ENCODE data around the gene ZNF524.
"Not testable (repeated sequence)": the region's sequence is repeated elsewhere in the genome, so short reads cannot be mapped to it uniquely, and the experiment has no call there.

ZNF524 gene

DNA sequence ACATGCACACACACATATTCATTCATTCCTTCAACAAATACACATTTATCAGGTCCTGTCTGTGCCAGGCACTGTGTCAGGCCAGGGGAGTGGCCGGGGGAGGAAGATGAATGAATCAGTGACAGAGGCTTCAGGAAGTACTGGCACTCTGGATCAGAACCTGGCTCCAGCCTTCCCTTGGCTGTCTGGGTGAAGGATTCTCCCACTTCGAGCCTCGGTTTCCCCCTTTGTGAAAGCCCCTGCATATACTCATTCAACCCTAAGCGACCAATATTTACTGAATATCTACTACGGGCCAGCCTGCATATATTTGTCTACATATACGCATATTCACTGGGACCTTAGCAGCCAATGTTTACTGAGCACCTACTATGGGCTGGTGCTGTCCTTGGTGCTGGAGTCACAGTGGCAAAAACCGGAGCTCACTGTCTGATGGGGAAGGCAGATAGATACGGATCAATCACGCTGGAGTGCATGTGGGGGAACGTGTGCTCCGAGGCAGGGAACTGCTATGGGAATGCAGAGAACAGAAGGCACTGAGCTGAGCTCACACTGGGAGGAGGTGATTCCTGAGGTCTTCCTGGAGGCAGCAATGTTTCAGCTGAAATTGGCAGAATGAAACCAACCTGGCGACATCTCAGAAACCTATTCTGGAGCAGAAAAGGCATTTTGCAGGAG is 18.8 kb upstream of the ZNF524 start:
- DNase-seq: peak in 3 of 51 donors; percentile 18 to 64 (median 35)

- no peak for DNase-seq
These were observed 18.3 kb upstream of the ZNF524 start for GRCh38 chr19:55581823-55582223.

DNA sequence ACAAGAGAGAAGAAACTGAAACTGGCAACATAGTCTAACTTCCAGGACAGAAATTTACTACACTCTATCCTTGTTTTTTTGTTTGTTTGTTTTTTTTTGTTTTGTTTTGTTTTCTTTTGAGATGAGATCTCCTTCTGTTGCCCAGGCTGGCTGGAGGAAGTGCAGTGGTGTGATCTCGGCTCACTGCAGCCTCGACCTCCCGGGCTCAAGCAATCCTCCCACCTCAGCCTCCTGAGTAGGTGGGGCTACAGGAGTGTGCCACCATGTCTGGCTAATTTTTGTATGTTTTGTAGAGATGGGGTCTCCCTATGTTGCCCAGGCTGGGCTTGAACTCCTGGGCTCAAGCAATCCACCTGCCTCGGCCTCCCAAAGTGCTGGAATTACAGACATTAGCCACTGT is 17.8 kb upstream of the ZNF524 start:
- not testable (repeated sequence) for DNase-seq

GRCh38 chr19:55583897-55584296 is 16.2 kb upstream of the ZNF524 start:
- DNase-seq: not testable (repeated sequence)

DNA sequence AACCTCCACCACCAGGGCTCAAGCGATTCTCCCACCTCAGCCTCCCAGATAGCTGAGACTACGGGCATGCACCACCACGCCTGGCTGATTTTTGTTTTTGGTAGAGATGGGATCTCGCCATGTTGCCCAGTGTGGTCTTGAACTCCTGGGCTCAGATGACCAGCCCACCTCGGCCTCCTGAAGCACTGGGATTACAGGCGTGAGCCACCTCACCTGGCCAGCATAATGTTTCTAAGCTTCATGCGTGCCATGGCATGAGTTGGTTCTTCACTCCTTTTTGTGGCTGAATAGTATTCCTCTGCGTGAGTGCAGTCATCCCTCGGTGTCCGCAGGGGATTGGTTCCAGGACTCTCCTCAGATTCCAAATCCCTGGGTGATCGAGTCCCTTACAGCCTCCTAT is 15.2 kb upstream of the ZNF524 start:
- no peak for DNase-seq

GRCh38 chr19:55585658-55586339 is 14.3 kb upstream of the ZNF524 start:
- peak in 50 of 51 donors; percentile 22 to 84 (median 66) for DNase-seq

DNA sequence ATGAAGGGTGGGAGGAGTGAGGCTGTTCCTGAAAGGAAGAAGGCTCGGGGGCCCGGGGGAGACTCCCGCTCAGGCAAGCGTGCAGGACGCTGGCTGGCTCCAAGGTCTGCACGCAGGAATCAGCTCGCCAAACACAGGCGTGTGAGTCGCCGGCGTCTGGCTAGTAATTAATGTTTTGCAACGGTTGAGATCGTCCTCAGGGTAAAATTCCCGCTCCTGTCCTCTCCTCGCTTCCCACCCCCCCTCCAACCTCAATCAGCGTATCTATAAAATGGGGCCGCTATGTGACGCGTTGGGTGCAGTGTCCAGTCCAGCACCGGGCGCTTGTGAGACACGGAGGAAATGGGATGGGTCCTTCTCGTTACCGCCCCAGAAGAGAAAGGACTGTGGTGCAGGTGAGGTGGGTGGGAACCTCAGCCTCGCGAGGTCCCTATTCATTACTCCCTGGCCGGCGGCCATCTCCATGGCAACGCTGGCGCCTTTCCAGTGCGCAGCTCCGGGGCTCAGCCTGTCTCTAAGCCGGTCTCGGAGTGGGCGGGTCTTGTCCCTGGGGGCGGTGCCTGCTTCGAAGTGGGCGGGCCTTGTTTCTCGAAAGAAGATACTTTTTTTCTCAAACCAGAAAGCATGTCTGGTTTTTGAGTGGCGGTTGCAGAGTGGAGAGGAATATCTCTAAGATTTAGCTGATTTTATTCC is 13.0 kb upstream of the ZNF524 start:
- DNase-seq: peak; percentile 5 to 94 (median 85)

DNA sequence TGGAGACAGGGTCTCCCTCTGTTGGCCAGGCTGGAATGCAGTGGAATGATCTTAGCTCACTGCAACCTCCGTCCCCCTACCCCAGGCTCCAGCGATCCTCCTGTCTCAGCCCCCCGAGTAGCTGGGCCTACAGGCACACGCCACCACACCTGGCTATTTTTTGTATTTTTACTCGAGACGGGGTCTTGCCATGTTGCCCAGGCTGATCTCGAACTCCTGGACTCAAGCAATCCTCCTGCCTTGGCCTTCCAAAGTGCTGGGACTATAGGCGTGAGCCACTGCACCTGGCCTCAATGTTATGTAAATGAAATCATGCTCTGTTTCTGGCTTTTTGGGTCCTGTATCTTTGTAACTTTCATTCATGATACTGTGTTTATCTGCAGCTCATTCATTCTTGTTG is 11.3 kb upstream of the ZNF524 start:
- DNase-seq: no peak

GRCh38 chr19:55590109-55590508 is 10.0 kb upstream of the ZNF524 start:
- no peak for DNase-seq

DNA sequence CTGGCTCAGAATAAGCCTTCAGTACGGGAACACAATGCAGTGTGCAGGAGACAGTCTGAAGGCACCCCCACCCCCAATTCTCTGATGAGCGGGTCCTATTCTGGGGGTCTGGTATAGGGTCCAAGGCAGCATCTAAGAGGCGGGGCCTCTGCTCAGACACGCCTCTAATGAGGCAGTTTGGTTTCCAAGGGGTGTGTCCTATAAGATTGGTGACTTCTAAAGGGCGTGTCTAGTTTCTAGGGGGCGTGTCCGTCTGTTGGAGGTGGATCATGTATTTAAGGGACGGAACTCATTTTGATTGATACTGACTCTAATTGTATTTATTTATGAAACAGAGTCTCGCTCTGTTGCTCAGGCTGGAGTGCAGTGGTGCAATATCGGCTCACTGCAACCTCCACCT is 9.5 kb upstream of the ZNF524 start:
- no peak for DNase-seq

GRCh38 chr19:55591555-55591954 is 8.5 kb upstream of the ZNF524 start:
- DNase-seq: no peak

DNA sequence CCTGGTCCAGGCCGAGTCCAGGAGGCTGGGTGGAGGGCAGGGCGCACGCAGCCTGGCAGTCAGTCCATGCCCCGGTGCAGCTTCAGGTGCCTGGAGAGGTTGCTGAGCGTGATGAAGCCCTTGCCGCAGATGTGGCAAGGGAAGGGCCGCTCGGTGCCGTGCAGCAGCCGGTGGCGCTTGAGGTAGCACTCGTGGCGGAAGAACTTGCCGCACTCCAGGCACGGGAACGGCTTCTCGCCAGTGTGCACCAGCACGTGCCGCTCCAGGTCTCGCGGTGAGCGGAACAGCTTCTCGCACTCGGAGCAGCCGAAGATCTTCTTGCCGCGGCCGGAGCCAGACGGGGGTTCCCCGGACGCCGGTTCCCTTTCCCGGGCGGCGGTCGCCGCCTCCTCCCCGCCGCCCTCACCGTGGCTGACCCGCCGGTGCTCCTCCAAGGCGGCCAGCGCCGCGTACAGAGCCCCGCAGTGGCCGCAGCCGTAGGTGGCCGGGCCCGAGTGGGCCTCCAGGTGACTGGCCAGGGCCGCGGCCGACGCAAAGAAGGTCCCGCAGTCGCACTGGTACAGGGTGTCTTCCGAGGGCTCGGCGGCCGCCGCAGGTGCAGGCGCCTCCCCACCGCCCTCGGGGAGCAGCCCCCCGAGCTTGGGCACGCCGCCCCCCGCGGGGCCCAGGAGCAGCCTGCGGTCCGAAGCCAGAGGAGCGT is 7.5 kb upstream of the ZNF524 start:
- DNase-seq: no peak

GRCh38 chr19:55593096-55593772 is 6.9 kb upstream of the ZNF524 start:
- no peak for DNase-seq

DNA sequence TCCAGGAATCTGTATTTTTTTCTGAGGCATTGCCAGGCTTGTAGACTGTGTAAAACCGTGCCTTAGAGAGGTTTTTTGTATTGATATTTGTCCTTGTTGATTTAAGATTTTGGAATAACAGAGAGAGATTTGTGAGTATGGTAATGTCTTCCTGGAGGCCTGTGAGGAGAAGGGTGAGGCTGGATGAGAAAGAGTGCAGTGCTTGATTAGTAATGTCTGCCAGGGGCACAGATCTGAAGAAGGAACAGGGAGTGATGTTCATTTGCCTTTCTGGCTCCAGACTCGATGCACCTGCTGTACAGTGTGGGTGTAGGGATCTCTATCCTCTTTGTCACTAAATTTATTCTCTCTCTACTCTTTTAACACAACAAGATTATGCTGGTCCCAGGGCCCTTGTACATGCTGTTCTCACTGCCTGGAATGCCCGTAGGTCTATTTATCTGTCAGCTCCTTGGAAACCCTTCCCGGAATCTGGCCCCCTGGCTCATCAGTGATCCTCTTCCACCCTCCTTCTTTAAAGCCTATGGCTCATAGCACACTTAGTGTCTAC is 5.0 kb upstream of the ZNF524 start:
- no peak for DNase-seq

- no peak for DNase-seq
These were observed 3.8 kb upstream of the ZNF524 start for GRCh38 chr19:55596304-55596703.

DNA sequence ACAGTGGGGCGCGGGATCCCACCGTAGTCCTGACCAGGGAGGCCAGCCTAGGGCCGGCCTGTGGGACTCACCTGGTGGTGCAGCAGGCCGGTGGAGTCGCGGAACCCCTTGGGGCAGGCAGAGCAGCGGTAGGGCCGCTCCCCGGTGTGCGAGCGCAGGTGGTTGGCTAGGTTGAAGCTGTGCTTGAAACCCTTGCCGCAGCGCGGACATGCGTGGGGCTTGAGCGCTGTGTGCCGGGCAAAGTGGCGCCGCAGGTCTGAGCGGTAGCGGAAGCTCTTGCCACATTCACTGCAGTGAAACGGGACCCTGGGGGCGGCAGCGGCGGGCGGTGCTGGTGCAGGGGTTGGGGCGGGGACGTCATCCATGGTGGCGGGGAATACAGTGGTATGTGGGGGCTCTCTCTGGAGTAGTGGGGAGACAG is 2.6 kb upstream of the ZNF524 start:
- no peak for DNase-seq

DNA sequence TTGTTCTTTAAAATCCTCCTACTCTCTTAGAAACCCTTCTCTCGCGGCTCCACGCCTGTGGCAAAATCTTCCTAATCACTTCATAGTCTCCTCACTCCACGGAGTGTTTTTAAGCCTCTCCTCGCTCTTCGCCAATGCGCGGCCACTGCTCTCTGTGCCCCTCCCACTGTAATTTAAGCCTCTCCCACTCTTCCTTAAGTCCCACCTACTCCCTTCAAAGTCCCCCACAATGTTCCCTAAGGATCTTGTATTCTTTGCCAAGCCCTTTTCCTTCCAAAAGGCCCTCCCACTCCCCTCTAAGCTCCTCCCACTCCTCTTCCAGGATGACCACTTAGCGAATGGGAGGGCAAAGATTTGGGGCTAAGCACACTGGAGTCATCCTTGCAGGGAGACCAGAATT is 2.1 kb upstream of the ZNF524 start:
- no peak for DNase-seq

- peak; percentile 73 to 98 (median 89) for DNase-seq
These were observed 1.2 kb upstream of the ZNF524 start for GRCh38 chr19:55598719-55599467.

- DNase-seq: peak; percentile 90 to 100 (median 97)
These were observed 633 bp upstream of the ZNF524 start, which contains the start of gene FIZ1 for GRCh38 chr19:55599468-55599841. Gene FIZ1 (minus strand): TSS chr19:55599517. CDS start chr19:55597865, 1,652 bp downstream.

DNA sequence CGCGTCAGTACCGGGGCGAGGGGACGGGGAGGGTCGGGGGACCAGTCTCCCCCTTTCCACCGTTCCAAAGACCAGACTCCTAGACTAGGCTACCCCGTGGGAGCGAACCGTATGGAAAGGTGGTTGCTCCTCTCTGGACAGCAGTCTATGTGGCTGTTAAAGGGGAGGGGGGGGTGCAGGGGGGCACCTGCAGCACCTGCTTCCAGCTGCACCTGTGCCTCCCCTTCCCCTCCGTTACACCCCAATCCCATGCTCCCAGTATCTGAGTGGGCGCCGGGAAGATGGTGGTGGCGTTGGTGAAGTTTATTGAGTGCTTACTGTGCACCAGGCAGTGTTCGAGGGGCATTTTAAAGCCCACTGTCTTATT is 557 bp downstream of the ZNF524 start:
- peak in 2 of 51 donors; percentile 43 to 44 for DNase-seq

Measured in hypothalamus (tissue), 51 donors.